HG03066 (cell line): Measurements from ENCODE around the gene COL26A1.
"Not testable (repeated sequence)": the region's sequence is repeated elsewhere in the genome, so short reads cannot be mapped to it uniquely, and the experiment has no call there.

ENCODE experiments used
- ATAC-seq: cut with Tn5 transposase; IDR thresholded peaks from one replicate; pipeline ENCODE4 v1.9.1; 2021; ENCODE audit warnings: low read depth; ENCODE audit not compliant: unreplicated experiment

The COL26A1 gene

DNA sequence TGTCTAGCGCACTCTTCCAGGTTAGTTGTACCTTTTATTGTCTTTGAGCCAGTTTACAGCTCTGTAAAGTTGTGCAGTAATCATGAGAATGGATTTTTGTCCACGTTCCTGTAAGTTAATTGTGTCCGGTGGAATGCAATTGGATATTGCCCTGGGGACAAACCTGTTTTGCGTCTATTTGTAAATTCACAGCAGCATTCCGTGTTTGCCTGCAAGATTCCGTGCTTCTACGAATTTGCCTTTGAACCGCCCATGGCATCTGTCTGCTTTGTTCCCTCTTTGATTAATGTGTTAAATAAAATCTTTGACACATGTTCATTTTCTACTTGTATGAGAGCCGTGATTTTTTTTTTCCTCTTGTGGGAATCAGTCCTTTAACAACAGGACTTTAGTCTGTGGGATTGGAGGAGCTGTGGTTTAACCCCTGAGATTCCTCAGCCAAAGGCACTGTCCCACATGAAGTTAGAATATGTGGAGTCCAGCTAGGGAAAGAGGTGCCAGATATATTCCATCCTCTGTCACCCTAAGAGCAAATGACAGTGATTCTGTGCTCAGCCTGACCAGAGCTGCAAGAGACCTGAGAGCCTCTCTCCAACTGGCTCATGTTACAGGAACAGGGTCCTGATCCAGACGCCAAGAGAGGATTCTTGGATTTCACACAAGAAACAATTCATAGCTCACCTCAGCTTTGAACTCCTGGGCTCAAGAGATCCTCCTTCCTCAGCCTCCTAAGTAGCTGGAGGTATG is 126.3 kb downstream of the COL26A1 start:
- ATAC-seq = no peak

DNA sequence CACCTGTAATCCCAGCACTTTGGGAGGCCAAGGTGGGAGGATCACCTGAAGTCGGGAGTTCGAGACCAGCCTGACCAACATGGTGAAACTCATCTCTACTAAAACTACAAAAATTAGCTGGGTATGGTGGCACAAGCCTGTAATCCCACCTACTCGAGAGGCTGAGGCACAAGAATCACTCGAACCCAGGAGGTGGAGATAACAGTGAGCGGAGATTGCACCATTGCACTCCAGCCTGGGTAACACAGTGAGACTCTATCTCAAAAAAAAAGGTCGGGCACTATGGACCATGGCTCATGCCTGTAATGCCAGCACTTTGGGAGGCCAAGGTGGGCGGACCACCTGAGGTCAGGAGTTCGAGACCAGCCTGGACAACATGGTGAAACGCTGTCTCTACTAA is 127.8 kb downstream of the COL26A1 start:
- ATAC-seq = not testable (repeated sequence)

DNA sequence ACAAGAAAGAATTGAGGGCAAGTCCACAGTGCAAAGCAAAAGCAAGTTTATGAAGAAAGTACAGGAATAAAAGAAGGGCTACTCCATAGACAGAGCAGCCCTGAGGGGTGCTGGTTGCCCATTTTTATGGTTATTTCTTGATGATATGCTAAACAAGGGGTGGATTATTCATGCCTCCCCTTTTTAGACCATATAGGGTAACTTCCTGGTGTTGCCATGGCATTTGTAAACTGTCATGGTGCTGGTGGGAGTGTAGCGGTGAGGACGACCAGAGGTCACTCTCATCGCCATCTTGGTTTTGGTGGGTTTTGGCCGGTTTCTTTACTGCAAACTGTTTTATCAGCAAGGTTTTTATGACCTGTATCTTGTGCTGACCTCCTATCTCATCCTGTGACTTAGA is 128.8 kb downstream of the COL26A1 start:
- not testable (repeated sequence) for ATAC-seq

DNA sequence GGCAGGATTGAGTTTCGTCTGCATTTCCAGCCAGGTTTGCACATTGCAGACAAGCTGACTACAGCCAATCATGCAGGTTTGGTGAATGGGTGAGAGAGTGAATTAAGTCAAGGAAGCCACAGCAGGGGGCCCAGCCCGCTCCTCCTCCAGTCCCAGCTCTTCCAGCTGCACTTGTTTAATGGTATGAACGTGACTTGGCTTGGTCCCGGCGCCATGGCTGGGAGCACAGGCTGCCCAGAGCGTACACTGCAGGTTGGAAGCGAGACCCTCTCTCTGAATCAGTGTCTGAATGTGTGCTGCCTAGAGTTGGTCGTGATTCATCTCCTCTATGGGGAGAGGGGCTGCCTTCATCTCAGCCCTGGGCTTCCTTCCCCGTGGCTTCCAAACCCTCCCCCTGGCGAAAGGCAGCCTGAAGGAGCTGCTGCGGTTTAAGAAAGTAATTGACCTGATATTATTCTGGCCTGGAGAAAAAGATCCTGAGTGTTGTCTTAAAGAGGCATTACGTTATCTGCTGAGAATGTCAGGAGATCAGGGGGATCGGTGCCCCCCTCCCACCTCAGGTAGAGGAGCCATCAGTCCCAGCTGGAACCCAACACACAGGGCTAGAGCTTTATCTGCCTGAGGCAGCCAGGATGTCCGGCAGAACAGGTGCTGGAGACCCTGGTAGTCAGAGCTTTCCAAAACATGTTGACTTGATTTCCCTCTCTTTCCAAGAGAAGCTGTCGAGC is 132.1 kb downstream of the COL26A1 start:
- no peak for ATAC-seq

DNA sequence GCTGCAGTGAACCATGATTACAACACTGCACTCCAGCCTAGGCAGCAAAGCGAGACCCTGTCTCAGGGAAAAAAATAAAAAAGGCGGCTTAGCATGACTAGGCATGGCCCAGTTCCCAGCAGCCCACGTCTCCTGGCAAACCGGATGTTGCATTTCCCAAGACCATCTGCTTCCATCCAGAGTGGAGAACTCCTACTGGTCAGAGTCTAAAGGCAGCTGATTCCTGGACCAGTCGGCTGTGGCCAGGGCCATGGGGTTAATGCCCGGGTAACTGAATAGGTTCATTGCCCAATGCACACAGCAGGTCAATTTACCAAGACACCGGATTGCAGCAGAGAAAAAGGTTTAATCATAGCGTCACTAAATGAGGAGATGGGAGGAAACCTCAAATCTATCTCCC is 133.3 kb downstream of the COL26A1 start:
- no peak for ATAC-seq

DNA sequence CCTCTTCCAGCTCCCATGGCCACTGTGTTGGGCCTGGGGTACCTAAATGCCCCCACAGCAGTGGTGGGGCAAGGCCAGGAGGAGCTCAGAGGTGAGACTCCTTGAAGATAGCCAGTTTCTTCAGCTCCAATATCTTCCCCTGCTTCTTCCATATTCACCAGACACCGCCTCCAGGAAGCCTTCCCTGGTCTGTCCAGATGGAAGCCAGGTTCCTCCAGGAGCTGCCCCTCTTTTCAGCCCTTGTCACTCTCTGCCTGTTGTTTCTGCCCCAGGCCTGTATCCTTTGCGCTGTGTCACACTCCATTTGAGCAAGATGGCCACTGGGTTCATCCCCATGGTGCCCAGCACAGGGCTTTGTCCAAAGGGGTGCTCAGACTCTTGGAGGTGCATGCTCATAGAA is 138.7 kb downstream of the COL26A1 start:
- ATAC-seq = no peak

DNA sequence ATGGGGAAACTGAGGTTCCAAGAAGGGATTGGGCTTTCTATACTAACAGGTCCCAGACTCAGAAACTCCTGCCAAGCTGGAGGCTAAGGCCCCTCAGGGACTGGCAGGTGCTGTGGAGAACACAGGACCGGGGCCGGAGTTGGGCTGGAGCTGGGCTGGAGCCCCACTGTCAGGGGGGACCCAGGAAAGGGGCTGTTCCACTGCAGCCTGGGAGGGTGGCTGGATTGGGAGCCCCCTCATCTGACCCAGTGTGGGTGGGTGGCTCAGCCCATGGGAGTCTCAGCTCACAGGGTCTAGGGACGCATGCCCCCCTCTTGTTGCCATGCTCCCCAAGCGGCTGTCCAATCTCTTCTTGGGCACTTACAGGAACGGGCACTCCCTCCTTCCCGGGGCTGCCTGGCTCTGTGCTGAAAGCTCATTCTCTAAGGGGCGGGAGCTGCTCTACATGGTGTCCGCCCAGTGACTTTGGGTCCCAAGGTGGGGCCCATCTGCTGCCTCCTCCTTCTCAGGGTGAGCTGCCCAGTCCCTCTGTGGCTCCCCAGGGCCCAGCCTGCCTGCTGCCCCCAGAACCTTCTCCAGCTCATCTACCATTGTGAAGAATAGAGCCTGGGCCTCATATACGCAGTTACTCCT is 139.9 kb downstream of the COL26A1 start:
- no peak for ATAC-seq

DNA sequence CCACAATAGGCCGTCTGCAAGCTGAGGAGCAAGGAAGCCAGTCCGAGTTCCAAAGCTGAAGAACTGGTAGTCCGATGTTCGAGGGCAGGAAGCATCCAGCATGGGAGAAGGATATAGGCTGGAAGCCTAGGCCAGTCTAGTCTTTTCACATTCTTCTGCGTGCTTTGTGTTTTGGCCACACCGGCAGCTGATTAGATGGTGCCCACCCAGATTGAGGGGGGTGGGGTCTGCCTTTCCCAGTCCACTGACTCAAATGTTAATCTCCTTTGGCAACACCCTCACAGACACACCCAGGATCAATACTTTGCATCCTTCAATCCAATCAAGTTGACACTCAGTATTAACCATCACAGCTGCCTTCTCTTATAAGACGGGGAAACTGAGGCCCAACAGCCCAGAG is 142.8 kb downstream of the COL26A1 start:
- not testable (repeated sequence) for ATAC-seq

DNA sequence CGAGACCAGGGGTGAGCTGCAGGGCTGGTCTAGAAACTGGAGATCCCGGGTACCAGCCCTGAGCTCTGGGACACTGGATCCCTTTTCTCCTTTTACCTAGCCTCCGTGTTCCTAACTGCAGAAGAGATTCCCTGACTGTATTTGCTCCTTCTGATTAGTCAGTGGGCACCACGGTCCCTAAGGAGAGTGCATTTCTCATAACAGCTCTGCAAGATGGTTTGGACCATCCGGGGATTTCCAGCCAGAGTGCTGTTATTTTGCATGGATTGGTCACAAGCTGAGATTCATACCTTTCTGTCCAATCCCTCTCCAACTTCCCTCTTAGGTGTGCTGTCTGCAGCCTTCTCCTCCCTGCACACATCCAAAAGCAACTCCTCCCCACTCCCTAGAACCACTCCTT is 143.9 kb downstream of the COL26A1 start:
- no peak for ATAC-seq

DNA sequence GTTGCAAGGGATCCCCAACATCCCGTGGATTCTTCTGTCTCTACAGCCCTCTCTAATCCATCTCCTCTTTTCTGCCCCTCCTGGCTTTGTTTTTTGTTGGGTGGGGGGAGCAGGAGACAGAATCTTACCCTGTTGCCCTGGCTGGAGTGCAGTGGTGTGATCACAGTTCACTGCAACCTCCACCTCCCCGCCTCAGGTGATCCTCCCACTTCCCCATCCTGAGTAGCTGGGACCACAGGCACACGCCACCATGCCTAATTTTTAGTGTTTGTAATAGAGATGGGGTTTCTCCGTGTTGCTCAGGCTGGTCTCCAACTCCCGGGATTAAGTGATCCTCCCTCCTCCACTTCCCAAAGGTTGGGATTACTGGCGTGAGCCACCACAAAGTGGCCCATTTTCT is 144.7 kb downstream of the COL26A1 start:
- no peak for ATAC-seq

DNA sequence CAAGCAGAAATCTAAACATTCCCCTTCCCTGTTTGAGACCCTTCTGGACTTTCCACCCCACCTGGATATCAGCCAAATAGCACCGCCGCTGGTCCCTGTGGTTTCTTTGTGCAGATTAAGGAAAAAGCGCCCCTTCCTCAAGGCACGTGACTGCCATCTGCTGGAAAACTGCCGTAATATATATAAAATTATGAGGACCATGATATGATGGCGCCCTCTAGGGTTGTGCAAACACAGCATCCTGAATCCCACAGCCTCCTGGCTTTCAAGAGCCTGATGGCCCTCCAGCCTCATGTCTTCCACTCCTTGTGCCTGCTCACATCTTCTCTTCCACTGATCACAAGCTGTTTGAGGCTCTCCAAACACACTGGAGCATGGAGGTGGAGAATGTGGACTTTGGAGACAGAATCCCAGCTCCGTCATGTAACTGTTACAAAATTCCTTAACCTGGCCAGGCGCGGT is 145.1 kb downstream of the COL26A1 start:
- ATAC-seq = no peak

DNA sequence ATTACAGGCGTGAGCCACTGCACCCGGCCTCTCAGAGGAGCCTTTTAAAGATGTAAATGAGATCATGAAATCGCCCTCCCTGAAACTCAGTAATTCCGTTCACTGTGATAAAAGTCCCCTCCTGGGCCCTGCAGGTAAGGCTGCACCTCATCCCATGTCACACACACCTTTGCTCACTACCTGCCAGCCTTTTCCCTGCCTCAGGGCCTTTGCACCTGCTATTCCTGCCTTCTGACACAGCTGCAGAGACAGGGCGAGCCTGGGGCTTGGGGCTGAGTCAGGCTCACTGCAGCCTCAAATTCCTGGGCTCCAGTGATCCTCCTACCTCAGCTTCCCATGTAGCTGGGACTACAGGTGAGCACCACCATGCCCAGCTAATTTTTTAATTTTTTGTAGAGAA is 147.6 kb downstream of the COL26A1 start:
- ATAC-seq = no peak

DNA sequence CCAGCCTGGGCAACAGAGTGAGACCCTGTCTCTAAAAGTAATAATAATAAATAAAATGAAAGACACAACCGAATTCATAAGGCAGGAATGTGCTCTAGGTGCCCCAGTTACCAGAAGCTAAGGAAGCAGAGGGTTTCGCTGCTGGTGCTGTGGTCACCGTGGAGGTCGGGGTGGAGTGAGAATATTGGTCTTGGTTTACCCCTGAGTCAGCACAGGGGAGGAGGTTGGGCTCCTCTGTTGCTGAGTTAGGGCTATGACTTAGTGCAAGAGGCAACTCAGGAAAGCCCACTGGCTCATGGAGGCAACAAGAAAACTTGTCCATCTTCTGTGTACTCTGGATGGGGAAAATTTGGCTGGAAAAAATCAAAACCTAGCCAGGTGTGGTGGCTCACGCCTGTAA is 149.3 kb downstream of the COL26A1 start:
- ATAC-seq = no peak

DNA sequence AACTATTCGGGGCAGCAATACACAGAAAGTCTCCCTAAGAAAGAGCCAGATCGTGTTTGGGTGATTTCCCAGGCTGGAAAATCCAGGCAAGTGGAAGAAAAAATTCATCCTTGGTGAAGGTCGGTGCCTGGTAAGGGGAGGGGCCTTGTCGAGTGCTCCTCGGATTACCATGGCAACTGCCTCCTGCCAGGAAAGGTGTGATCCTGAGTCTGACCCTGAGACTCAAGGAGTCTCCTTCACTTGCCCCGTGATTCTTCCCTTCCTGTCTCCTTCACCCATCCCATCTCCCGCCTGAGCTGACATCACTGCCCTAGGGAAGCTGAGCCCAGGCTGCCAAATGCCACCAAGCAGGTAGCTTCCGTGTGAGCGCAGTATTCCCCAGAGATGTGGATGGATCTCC is 154.2 kb downstream of the COL26A1 start:
- ATAC-seq = no peak

DNA sequence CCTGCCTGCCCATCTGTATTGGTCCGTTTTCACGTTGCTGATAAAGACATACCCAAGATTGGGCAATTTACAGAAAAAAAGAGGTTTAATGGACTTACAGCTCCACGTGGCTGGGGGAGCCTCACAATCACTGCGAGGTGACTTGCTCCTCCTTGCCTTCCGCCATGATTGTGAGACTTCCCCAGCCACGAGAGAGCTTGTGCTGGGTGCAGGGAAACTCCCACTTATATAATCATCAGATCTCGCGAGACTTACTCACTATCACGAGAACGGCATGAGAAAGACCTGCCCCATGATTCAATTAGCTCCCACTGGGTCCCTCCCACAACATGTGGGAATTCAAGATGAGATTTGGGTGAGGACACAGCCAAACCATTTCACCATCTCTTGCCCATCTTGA is 154.6 kb downstream of the COL26A1 start:
- ATAC-seq = no peak

DNA sequence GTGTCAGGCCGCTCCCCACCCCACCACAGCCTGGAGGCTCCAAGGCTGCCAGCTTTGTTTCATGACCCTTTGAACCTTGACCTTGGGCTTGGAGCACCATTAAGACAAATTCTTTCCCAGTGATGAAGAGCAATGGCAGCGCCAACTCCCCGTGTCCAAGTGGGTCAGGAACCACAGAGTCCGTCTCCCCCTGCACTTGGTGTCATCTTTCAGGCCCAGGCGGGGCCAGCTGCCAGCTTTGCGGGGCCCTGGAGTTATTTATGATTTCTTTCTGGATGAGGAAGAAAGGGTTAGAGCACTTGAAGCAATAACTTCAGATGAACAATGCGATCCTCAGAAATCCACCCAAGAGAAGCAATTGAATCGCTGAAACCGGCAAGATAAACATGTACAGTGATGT is 155.7 kb downstream of the COL26A1 start:
- no peak for ATAC-seq

DNA sequence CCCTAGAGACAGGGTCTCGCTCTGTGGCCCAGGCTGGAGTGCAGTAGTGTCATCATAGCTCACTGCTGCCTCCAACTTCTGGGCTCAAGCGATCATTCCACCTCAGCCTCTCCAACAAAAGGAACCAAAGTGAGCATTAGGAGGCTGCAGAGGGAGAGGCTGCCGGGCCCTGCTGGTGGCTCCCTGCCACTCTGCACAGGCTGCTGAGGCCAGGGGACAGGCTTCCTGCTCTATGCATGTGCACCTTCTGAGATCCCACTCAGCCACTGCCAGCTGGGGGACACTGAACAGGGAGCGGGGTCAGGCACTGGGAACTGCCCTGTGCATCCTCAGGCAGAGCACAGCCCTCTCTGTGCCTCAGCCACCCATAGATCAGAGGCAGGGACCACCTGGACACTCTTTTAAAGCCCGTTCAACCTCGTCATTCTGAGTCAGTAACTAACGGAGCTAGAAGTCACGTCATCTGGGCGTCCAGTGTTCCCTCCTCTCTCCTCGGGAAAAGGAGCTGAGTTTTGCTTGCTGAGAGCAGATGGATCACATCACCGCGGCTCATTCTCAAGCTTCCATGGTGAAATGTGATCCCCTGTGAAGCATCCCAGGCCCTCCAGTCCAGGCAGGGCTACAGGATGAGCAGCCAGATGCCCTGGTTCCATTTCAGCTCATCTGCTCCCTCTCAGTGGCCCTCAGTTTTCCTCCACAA is 156.8 kb downstream of the COL26A1 start:
- ATAC-seq = no peak

DNA sequence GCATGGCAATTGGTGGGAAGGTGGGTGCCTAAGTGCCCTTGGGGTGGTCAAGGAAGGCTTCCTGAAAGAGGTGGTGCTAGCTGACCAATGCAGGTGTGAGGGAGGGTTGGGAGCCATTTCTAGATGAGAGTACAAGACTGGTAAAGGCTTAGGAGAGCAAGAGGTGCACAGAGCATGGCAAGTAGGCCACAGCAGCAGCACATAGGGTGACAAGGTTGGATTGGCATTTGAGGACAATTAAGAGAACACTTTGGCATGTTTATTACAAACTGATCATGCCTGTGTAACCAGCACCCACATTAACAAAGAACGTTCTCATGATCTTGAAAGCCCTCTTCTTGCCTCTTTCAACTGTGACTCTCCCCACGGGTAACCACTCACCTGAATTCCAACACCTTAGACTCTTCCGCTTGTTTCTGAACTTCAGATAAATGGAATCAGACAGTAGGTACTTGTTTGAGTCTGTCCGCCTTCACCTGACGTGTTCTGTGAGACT is 158.8 kb downstream of the COL26A1 start:
- ATAC-seq = no peak

DNA sequence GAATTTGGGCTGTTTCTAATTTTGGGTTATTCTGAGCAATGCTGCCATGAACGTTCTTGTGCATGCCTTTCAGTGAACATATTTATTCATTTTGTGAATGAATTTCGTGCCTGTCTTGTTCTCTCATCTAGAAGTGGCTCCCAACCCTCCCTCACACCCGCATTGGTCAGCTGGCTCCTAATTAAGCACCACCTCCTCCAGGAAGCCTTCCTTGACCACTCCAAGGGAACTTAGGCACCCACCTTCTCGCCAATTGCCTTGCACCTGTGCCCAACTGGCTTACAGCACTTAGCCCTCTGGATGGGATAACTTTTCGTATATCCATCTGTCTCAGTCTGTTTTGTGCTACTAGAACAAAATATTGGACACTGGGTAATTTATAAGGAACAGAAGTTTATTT is 159.3 kb downstream of the COL26A1 start:
- no peak for ATAC-seq

DNA sequence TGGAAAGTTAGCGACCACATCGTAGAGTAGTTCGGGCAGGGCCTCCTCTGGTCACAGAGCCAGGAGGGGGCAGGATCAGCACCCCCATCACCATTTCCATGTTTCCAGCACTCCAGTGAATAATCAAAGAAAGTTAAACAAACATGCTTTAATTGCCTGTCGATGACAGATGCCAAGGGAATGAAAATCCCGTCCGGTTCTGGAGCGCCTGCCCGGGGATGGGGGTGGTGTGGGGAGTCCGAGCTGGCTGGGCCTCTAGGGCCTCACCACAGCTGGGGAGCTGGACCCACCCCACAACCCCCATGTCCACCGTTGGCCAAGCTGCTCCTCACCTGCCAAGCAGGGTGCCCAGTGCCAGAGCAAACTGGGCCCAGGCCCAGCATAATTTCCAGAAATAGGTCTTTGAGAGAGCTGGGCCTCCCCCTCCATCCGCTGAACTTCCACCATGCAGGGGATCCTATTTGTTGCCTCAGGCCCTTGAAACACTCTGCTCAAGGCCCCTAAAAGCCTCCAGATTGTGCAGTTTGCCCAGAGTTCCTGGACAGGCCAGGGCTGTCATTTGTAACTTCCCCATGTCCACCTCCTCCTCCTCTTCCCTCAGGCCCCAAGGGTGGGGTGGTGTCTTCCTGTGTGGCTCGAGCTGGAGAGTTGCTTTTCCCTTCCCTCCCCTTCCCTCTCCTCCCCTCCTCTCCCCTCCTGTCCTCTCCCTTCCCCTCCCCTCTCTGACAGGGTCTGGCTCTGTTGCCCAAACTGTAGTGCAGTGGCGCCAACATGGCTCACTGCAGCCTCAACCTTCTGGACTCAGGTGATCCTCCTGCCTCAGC is 165.4 kb downstream of the COL26A1 start:
- ATAC-seq = no peak
